HG02571 (cell line): Measurements from ENCODE around the gene SPTBN5.
A peak's percentile ranks its signal among the peaks of the same experiment; 100 is the strongest.

Experiments
- ATAC-seq: cut with Tn5 transposase; IDR thresholded peaks from one replicate; pipeline ENCODE4 v1.9.1; 2021; ENCODE audit warnings: mild to moderate bottlenecking, moderate library complexity; ENCODE audit not compliant: unreplicated experiment

Gene SPTBN5

DNA sequence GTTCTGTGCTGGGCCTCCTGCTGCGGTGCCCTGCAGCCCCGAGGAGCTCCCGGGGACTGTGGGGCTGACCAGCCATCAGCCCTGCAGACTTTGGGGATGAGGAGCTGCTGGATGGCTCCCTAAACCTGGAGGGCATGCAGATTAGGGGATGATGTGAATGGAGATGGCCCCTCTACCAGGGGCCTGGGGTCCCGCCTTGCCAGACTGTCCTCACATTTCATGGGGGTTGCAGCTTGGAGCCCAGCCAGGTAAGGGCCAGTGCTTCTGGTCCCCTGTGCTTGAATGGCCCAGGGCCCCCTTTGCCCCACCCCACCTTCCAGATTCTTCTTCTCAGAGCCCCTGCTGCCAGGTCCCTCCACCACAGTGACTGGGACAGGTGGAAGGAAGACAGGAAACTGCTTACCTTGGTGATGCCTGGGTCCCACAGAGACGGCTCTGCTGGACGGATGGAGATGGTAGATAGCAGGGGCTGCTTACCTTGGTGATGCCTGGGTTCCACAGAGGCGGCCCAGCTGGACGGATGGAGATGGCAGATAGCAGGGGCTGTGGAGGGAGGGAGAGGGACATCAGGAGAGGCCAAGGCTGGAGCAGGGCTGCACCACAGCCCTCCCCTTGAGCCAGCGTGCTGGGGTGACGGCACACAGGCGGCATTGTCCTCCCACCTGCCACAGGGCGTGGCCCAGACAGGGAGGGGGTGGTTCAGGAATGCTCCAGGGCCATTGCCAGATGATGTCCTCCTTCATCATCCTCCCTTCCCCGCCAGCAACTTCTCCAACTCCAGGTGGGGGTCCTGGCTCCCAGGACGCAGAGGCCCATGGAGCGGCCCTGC, at the start of gene SPTBN5:
SPTBN5 (minus strand) TSS at position 632 of the 829 bp plus-strand sequence; CDS start at position 76, 556 bp downstream.
- no peak for ATAC-seq

DNA sequence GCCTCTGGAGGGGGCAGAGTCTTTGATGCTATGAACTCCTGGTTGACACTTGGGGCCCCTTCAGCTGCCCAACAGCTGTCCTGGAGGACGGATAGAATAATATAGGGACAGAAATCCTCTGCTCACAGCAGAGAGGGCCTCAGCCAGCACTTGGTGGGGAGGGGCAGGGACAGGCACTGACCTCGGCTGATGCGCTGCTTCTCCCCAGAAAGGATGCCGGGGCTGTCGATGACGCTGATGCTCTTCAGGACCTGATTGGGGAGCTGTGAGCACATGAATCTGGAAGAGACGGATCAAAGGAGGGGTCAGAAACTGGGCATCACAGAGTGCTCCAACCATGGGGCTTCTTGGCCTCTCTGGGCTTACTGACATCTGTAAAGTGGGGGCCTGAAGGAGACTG, 49.0 kb upstream of the SPTBN5 start:
- ATAC-seq = no peak

DNA sequence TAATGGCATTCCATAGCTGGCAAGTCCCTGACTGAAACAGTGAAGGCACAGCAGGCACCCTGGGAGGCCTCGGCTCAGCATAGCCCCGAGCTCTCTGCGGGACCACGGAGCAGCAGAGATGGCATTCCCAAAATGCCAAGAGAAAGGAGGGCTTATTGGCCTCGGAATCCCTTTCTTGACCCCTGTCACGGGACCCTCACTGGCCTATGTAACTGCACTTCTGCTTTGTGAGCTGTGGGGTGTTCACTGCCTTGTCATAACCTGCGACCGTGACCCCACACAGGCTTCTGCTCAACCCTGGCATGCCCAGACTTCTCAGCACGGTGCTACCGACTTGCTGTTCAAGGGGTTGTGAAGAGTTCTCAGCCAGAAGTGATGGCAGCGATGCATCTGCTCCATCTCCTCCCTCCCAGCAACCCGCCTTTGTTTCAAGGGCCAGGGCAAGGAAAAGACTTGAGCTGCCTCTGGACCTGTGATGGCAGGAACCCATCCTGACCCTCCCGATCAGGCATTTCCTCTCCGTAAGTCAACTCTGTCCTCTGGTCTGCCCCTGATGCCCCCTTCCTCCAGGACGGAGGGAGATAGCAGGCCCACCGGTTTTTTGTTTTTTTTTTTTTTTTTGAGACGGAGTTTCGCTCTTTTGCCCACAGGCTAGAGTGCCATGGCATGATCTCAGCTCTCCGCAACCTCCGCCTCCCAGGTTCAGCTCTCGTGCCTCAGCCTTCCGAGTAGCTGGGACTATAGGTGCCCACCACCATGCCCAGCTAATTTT, 48.0 kb upstream of the SPTBN5 start:
- no peak for ATAC-seq

DNA sequence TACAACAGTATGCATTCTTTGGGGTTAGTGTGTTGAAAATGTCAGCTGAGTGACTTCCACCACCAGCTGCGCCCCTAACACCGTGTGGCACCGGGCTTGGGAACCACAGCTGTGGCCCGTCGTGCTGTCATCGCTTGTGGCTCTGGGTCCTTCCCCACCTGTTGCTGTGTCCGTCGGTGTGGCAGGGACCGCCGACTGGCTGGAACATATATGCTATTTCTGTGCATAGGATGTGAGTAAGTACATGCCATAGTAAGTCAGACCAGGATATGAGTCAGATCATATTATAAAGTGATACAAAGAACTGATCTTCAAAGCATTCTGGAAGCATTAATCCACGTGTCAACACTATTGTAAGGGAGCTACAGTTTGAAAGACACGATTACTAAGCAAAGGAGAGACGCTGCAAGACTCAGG, 46.6 kb upstream of the SPTBN5 start:
- no peak for ATAC-seq

DNA sequence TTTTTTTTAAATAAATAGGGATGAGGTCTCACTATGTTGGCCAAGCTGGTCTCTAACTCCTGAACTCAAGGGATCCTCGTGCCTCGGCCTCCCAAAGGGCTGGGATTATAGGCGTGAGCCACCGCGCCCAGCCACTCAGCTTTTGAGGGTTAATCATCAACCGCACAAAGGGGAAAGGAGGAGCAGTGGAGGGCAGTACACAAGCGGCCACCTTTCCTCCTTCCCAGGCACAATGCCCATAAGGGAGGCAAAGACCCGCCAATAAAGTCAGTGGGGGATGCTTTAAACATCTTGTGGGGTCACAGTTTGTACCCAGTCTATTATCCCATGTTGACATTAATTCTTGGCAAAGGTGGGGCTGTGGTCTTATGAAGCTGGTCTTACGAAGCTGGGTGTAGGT, 46.1 kb upstream of the SPTBN5 start:
- ATAC-seq = no peak

DNA sequence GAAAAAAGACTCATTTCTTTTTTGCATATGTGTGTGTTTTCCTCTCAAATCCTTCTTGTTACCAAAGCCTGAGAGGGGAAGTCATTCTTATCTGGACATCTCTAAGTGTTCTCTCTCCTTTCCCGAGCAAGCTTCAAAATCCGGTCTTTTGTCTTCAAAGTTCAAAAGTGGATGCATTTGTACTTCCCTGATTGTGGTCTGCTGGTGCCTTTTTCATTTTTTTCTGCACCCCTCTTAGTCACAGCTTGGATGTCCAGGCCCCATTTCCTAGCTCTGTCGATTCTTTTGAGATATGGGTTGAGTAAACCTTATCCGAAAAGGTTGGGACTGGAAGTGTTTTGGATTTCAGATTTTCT, 43.7 kb upstream of the SPTBN5 start:
- no peak for ATAC-seq

DNA sequence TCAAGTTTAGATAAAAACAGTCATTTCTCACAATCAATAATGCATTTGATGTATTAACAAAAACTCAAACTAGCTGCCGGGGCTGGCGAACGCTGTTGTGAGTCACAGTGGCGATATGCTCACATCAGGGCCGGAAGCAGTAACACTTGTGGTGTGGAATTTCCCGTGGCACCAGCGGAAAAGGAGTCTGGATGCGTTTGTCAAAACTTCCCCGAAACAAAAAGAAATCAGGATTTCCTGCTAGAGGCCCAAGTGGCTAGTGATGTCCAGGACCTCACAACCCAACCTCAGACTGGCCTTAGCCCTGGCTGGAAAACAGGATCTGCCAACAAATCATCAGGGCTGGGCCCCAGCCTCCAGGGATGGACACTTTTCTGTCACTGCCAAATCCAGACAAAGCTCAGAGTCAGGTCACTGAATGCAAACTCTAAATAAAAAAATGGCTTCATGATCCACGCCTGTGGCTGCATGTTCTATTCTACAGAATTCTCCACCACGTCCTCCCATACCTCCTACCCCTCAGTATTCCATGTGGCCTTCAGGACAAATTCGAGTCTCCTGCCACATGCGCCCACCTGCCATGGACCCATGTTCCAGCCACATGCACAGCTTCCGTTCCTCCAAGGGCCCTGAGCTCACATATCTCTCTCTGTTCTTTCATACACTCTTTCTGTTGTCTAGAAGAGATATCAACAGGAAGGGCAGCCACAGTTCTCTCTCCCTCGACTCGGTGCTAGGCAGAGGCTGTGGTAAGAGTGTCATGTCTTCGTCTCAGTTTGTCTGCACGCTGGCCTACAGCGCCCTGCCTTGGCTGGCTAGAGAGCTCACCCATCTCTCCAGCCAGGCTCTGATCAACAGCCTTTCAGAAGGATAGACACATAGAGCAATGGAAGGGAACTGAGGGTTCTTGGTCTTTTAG, 43.1 kb upstream of the SPTBN5 start:
- no peak for ATAC-seq

DNA sequence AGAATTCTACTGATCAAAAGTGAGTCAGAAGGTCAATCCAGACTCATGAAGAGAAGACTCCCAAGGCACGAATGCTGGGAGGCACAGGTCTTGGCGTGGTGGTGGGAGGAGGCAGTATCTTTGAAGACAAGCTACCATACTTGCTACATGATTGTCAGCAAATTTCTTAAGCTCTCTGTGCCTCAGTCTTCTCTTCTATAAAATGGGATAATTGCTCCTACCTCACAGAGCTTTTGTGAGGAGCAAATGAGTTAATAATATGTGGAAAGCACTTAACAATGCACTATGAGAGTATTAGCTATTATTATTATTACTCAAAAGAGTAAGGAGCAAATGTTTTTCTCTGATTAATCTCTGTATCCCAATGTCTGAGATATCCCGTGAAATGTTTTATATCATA, 42.3 kb upstream of the SPTBN5 start:
- ATAC-seq = no peak

DNA sequence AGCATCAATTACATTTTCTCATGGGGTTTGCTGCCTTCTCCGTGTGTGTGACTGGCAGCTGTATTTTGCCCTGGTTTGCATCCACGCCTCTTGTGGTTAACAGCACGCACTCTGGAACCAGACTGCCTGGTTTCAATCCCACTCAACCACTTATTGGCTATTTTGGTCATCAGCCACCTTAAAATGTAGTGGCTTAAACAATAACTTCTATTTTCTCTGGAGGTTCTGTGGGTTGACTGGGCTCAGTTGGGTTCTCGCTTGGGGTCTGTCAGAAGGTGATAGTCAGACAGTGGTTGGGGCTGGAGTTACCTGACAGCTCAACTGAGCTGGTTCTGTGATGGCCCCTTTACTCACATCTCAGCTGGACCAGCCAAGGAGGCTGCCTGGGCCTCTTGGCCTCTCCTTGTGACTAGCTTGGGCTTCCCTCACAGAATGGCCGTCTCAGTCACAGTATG, 41.7 kb upstream of the SPTBN5 start:
- peak; percentile 55 for ATAC-seq

DNA sequence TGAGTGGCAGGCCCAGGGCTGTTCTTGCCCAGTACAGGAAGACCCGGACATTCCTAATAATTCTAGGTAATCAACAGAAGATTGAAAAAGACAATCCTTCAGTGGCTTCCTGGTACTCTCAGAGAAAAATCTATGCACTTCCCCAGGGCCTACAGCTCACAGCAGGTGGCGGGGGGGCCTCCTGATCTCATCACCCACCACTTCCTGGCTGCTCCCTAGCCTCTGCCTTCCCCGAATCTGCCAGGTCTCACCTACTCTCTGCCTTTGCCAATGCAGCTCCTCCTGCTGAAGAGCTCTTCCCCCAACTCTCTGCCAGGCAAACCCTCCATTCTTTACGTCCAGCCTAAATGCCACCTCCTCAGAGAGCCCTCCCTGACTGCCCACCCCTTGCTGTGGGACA, 41.0 kb upstream of the SPTBN5 start:
- ATAC-seq = no peak

DNA sequence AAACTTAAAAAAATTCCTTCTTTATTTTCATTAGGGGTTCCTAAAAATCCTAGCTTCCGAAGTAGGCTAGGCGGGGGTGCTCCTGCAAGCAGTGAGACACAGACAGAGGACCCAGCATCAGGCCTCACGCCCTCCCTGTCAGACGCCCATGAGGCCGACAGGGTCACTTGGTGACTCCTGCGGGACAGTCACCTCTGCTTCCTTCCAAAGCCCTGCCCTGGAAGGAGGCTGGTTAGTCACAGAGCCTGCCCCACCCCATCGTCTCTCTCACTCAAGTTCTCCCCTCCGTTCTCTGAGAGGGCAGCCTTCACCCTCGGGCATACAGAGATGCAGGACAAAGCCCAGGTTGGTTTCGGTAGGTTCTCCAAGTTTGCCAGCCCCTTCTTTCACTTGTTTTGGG, 39.9 kb upstream of the SPTBN5 start:
- ATAC-seq = no peak

DNA sequence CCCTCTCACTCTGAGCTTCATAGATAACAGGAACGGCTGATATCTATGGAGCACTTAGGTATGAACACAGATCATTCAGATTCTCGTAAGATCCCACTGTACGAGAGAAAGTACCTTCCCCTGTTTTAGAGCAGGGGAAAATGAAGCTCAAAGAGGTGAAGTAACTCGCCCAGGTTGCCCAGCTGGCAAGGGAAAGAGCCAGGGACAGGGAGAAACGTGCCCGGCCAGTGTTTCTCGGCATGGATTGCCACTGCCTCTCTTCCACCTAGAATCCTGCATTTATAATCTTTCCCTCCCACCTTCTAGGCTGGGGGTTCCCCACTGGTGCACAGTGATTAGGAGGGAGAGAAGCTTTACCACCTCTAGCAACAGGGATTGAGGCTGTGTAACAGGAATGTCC, 39.5 kb upstream of the SPTBN5 start:
- ATAC-seq = no peak

DNA sequence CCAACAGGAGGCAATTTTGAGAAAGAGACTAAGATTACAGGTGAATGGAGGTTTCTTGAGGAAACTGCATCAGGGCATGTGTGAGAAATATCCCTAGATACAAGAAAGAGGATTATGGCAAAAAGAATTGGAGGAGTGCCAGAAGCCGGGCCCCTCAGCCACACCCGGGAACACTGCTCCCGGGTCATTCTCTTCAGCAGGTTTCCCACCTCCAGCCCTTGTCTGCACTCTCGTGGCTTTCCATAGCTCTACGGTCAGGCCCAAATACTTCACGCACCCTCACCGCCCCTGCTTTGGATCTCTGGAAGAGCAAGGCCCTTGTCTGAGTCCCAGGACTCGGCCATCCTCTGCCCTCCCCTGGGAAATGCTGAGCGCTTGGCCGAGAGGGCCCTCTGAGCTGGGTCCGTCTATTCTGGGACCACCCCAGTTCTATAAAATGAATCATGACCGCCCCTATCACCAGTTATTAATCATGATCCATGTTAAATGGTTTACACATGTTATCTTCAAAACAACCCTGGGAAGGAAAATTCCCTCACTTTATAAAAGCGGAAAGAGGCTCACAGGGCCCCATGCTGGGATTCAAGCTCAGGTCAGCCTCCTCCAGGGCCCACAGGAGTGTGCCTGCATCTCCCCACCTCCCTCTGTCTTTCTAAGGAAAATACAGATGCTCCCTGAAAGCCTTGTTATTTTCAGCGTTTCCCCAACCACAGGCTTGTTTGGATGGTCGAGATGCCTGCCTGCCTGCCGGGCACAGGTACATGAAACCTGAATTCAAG, 38.8 kb upstream of the SPTBN5 start:
- ATAC-seq = no peak

DNA sequence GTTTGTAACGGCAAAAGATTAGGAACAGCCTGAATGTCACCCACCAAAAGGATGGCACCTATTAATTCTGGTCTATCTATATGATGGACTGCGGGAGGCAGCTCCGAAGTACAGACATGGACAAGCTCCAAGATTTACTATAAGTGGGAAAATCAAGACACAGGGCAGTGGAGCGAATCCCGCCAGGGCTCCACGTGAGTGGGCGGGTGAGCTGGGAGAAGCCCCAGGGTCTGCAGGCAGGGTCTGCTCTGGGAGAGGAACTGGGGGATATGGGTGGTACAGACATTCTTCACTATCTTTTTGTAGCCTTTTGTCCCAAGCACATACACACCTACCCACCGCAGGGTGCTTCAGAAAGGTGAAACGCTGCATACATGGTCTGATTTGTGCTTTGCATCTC, 38.2 kb upstream of the SPTBN5 start:
- ATAC-seq = no peak

DNA sequence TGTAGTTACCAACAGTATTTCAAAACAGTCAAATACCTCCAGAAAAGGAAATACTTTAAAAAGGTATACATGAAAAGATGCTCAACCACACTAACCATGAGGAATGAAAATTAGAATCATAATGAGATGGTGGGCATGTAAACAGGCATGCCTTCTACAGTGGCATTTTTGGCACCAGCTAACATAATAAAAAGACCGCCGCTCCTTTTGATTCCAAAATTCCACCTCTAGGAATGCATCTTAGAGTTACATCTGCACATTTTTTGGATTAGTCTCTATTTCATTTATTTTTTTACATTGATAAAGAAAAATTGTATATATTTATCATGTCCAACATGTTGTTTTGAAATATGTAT, 37.0 kb upstream of the SPTBN5 start:
- ATAC-seq = no peak

DNA sequence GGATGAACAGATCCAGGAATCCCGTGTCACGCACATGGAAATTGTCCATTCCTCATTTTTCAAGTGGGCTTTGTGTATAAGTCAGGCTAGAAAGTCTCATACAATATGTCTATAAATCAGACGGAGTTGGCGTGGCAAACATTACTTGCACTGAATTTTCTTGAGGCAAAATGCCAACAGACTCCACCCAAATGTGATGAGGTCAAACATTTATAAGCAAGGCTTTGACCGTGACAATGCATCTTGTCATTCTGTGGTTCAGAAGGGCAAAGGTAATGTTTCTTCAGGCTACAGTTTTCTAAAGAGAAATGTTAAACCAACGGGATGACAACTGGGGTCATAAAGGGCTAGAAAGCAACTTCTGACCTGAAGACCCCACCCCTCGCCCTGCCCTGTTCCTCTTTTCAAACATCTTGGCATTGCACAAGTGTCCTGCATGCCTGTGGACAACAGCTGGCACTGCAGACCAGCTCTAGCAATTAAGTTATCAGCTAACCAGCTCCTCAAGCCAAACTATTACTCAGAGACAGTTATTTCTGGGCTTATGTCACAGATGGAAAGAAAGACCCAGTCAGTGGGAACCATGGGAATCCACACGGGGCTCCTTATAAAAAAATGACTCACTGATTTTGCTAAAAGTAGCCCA, 36.5 kb upstream of the SPTBN5 start:
- no peak for ATAC-seq

DNA sequence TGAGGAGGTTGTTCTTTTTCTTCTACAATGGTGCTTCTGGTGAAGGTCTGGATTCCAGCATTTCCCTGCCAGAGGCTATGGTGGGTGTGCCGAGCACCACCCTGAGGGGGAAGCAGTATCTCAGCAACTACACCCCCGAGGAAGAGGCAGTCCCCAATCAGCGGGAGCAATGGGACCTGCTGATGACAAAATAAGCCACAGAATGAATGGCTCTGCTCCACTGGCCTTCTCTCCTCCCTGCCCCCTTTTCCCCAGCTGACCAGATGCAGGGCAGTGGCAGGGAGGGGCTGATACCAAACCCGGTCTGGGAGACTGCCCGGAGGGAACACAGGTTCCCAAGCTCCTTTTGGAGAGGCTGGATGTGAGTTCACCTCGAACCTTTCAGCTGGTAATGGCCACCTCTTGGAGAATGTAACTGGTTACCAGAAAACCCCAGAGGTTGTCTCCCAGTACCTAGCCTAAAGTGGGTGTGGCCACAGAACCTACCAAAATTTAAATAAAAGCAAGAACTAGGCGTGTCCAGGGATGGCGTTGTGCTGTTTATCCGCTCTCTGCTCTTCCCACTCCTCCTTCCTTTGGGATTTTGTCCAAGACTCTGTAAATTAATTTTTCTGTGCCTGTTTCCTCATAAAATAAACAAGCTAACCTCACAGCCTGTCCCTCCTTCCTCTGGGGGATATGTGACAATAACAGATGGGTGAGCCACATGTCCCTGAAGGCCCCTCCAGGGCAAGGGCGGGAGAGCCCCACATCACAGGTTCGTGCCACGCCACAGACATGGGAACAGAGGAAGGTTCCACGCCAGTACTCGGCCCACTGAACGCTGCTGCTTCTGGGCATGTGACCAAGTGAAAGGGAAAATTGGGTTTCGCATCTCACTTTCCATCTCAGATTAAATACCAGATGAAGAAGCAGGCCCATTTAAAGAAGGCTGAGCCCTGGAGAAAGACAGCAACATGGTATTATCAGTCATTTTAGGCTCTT, 35.1 kb upstream of the SPTBN5 start:
- ATAC-seq = peak; percentile 58

DNA sequence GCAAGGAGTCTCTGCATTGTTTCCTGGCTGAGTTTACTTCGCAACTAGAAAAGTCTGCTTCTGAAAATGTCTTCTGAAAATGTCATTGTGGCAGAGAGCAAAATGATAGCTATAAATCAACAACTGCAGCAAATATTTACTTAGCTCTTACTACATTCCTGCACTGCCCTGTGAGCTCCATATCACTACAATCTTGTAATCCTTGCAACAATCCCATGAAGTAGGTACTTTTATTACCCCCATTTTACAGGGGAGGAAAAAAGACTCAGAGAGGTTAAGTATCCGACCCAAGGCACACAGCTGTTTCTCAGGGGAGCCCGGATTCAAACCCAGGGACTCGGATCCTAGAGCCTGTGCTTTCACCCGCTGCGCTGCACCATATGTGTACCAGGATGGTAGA, 34.2 kb upstream of the SPTBN5 start:
- ATAC-seq = no peak

DNA sequence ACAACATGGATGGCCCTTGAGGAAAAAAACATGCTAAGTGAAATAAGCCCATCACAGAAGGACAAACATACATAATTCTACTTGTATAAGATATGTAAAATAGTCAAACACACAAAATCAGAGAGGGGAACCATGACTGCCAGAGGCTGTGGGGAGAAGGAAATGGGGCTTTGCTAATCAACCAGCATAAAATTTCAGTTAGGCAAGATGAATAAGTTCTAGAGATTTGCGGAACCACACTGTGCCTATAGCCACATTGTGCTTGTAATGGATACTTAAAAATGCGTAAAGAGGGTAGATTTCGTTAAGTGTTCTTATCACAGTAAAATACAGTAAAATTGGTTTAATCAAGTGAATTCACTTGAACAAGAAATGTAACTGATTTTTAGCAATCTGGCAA, 33.7 kb upstream of the SPTBN5 start:
- ATAC-seq = no peak
